ENCODE results near the gene ALDH3B1. TPM values are rescaled to one million over a fixed set of nuclear protein-coding genes. Genes with fewer than 3 reads are reported as not detected.

The ALDH3B1 gene
- total RNA-seq, 1 donor from 2014 or later = 42.8 TPM

DNA sequence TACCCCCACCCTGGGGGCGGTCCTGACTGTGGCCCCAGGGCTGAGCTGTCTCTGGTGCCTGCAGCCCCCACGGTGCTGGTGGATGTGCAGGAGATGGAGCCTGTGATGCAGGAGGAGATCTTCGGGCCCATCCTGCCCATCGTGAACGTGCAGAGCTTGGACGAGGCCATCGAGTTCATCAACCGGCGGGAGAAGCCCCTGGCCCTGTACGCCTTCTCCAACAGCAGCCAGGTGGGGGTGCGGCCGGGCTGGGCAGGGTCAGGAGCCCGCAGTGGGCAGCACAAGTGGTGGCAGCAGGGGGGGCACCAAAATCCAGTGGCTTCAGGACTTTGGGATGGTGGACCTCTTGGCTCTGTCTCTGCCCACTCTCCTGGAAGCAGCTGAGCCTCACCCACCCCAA lies 12.4 kb downstream of the ALDH3B1 start:
- TF ChIP-seq, protein P1, sequence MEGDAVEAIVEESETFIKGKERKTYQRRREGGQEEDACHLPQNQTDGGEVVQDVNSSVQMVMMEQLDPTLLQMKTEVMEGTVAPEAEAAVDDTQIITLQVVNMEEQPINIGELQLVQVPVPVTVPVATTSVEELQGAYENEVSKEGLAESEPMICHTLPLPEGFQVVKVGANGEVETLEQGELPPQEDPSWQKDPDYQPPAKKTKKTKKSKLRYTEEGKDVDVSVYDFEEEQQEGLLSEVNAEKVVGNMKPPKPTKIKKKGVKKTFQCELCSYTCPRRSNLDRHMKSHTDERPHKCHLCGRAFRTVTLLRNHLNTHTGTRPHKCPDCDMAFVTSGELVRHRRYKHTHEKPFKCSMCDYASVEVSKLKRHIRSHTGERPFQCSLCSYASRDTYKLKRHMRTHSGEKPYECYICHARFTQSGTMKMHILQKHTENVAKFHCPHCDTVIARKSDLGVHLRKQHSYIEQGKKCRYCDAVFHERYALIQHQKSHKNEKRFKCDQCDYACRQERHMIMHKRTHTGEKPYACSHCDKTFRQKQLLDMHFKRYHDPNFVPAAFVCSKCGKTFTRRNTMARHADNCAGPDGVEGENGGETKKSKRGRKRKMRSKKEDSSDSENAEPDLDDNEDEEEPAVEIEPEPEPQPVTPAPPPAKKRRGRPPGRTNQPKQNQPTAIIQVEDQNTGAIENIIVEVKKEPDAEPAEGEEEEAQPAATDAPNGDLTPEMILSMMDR (IDR thresholded peaks at IDR 0.05) = no peak
- H3K27ac ChIP-seq = no peak overlapping the region
- no peak for DNase-seq (ENCODE audit: low spot score in 2 of 2)
- no peak overlapping the region for H3K4me3 ChIP-seq
- H3K27me3 ChIP-seq = no peaks in the 10 kb centered on the region
- H3K36me3 ChIP-seq = peaks cover 5 to 13% of the 10 kb centered on the region in 2 donors
- H3K4me1 ChIP-seq = no peaks in the 10 kb centered on the region
- H3K9me3 ChIP-seq = no peaks in the 10 kb centered on the region
- intact Hi-C loops (cut with DNase I) = no loop called here

DNA sequence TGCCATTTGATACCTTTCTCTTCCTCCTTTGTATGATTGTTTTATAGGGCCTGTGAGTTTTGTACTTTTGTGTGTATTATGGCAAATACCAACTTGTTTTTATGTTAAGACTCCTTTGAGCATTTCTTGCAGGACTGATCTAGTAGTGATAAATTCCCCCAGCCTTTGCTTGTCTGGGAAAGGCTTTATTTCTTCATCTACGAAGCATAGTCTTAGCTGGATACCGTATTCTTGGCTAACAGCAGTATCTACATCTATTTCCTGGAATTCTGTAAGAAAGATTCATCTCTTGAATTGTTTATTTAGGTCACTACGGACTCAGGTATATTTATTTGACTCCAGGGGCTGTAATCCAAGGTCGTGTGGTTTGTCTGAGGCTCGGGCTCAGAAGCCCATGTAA lies 14.4 kb downstream of the ALDH3B1 start:
- H3K4me3 ChIP-seq = no peak overlapping the region
- intact Hi-C loops (cut with DNase I) = no loop called here
- no peaks in the 10 kb centered on the region for H3K9me3 ChIP-seq
- no peaks in the 10 kb centered on the region for H3K27me3 ChIP-seq
- peaks cover 0 to 2% of the 10 kb centered on the region in 2 donors for H3K4me1 ChIP-seq
- H3K36me3 ChIP-seq = peaks cover 5 to 13% of the 10 kb centered on the region in 2 donors
- H3K27ac ChIP-seq = no peak overlapping the region
- TF ChIP-seq, protein P1 (IDR thresholded peaks at IDR 0.05) = no peak
- DNase-seq (ENCODE audit: low spot score in 2 of 2) = no peak

DNA sequence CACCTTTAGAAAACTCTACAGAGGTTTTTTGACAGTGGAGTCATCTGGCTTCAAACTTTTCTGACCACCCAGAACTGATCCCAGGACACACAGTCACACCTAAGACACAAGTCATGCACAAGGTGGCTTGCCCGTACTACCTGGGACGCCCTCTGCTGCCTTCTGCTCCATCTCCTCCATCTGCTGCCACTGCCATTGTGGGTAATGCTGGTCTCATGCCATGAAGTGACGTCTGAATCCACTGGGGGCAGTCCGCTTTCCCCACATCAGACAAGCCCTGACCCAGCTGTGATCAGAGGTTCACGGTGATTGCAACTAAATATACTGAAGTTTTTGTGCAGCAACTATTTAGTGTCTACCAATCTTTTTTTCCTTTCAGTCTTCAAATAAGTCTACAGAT lies 14.9 kb downstream of the ALDH3B1 start:
- H3K27ac ChIP-seq = no peak overlapping the region
- no peak for DNase-seq (ENCODE audit: low spot score in 2 of 2)
- intact Hi-C loops (cut with DNase I) = no loop called here
- TF ChIP-seq, protein P1 (IDR thresholded peaks at IDR 0.05) = no peak
- no peaks in the 10 kb centered on the region for H3K9me3 ChIP-seq
- H3K4me3 ChIP-seq = no peak overlapping the region
- no peaks in the 10 kb centered on the region for H3K27me3 ChIP-seq
- peaks cover 0 to 5% of the 10 kb centered on the region in 2 donors for H3K4me1 ChIP-seq
- peaks cover 5 to 13% of the 10 kb centered on the region in 2 donors for H3K36me3 ChIP-seq

DNA sequence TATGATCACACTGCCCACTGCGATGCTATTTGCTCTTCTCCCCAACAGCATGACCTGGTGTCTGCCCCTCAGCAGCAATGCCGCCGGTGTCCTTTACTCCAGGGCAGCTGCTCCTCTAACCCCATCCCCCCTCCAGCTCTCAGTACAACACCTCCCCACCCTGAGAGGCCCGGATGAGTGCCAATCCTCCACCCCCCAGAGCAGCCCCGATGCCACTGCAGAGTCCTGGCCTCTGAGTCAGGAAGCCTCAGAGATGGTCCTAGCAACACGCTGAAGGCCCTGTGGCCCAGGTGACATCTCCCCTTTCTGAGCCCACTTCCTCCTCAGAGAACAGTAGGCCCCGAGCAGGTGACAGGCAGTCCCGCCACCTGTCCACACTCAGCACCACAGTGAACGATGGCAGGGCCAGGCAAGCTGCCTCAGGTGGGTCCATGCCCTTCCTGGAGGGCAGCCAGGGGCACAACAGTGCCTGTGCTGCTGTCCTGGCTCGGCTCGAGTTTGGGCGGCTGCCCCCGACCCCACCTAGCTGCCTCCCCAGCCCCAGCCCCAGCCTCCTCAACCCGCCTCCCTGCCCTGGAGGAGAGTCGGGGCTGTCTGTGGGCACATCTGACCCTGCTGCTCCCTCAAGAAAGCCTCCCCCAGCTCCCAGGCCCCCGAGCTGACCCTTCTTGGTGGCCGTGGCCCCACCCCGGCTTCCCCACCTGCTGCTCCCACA lies 16.4 kb downstream of the ALDH3B1 start:
- Histone ChIP-seq H3K9me3 (no peaks in the 10 kb centered on the region), H3K4me1 (peaks cover 2 to 10% of the 10 kb centered on the region in 2 donors), H3K36me3 (peaks cover 5 to 13% of the 10 kb centered on the region in 2 donors), H3K27me3 (no peaks in the 10 kb centered on the region), H3K27ac (no peak overlapping the region), H3K4me3 (no peak overlapping the region)
- TF ChIP-seq, protein P1 (IDR thresholded peaks at IDR 0.05) = no peak
- intact Hi-C loops (cut with DNase I) = no loop called here
- no peak for DNase-seq (ENCODE audit: low spot score in 2 of 2)

GRCh38 chr11:68027667-68028066 lies 17.5 kb downstream of the ALDH3B1 start:
- peaks cover 9 to 17% of the 10 kb centered on the region in 2 donors for H3K4me1 ChIP-seq
- no peaks in the 10 kb centered on the region for H3K9me3 ChIP-seq
- no peak overlapping the region for H3K27ac ChIP-seq
- intact Hi-C loops (cut with DNase I) = no loop called here
- H3K27me3 ChIP-seq = no peaks in the 10 kb centered on the region
- TF ChIP-seq, protein P1 (IDR thresholded peaks at IDR 0.05) = no peak
- no peak for DNase-seq (ENCODE audit: low spot score in 2 of 2)
- peaks cover 7 to 13% of the 10 kb centered on the region in 2 donors for H3K36me3 ChIP-seq
- no peak overlapping the region for H3K4me3 ChIP-seq
